MG63 (cell line): ENCODE results near the gene RHO. TPM values are rescaled to one million over a fixed set of nuclear protein-coding genes. Genes with fewer than 3 reads are reported as not detected.

Experiments
- DNase-seq: peaks from one replicate; pipeline ENCODE4 v3.0.0-alpha.2; 2020
- H3K27me3 ChIP-seq: fragments of 250-450 bp; sonication (Bioruptor Pico); 2 replicates; pipeline ENCODE4 v1.5.1; 2020; ENCODE audit warnings: mild to moderate bottlenecking, moderate library complexity
- H3K36me3 ChIP-seq: fragments of 250-450 bp; sonication (Bioruptor Pico); 2 replicates; pipeline ENCODE4 v1.5.1; 2020; ENCODE audit warnings: mild to moderate bottlenecking, moderate library complexity
- H3K4me3 ChIP-seq: fragments of 250-450 bp; sonication (Bioruptor Pico); 2 replicates; pipeline ENCODE4 v1.5.1; 2020; ENCODE audit warnings: mild to moderate bottlenecking, moderate library complexity
- H3K9me3 ChIP-seq: fragments of 250-450 bp; sonication (Bioruptor Pico); 2 replicates; pipeline ENCODE4 v1.5.1; 2020; ENCODE audit warnings: mild to moderate bottlenecking, moderate library complexity
- total RNA-seq: library from RNA; depleted of rRNA; stranded (reverse); fragments of >200 nt; shearing (Covaris generic); gene quantifications from 2 replicates; pipeline ENCODE4 v1.2.3, GENCODE V29; 2014; ENCODE audit warnings: low replicate concordance; rRNA removed

Gene RHO
- total RNA-seq, 1 experiment from 2014 or later = not detected

- no peak overlapping the region for H3K4me3 ChIP-seq
- no peaks in the 10 kb centered on the region for H3K9me3 ChIP-seq
- no peaks in the 10 kb centered on the region; the same call in 1 of the 2 replicates for H3K36me3 ChIP-seq
- DNase-seq = no peak
- H3K27me3 ChIP-seq = no peaks in the 10 kb centered on the region
These were observed 45.8 kb downstream of the RHO start for GRCh38 chr3:129574206-129574605.

GRCh38 chr3:129575233-129575996 is 47.0 kb downstream of the RHO start:
- DNase-seq = no peak
- Histone ChIP-seq H3K36me3 (no peaks in the 10 kb centered on the region; the same call in 1 of the 2 replicates), H3K27me3 (no peaks in the 10 kb centered on the region), H3K4me3 (no peak overlapping the region), H3K9me3 (no peaks in the 10 kb centered on the region)

GRCh38 chr3:129575997-129576384 is 47.6 kb downstream of the RHO start:
- no peak for DNase-seq
- Histone ChIP-seq H3K4me3 (no peak overlapping the region), H3K36me3 (no peaks in the 10 kb centered on the region; the same call in 1 of the 2 replicates), H3K9me3 (no peaks in the 10 kb centered on the region), H3K27me3 (no peaks in the 10 kb centered on the region)

GRCh38 chr3:129576514-129577352 is 48.3 kb downstream of the RHO start:
- DNase-seq = no peak
- no peaks in the 10 kb centered on the region for H3K27me3 ChIP-seq
- no peak overlapping the region for H3K4me3 ChIP-seq
- H3K36me3 ChIP-seq = no peaks in the 10 kb centered on the region; the same call in 1 of the 2 replicates
- no peaks in the 10 kb centered on the region for H3K9me3 ChIP-seq

GRCh38 chr3:129577366-129577765 is 48.9 kb downstream of the RHO start:
- Histone ChIP-seq H3K9me3 (no peaks in the 10 kb centered on the region), H3K27me3 (no peaks in the 10 kb centered on the region), H3K4me3 (no peak overlapping the region), H3K36me3 (no peaks in the 10 kb centered on the region; the same call in 1 of the 2 replicates)
- no peak for DNase-seq

- Histone ChIP-seq H3K27me3 (no peaks in the 10 kb centered on the region), H3K36me3 (no peaks in the 10 kb centered on the region; the same call in 1 of the 2 replicates), H3K9me3 (no peaks in the 10 kb centered on the region), H3K4me3 (no peak overlapping the region)
- DNase-seq = no peak
These were observed 49.7 kb downstream of the RHO start for GRCh38 chr3:129577925-129578786.

- DNase-seq = no peak
- H3K9me3 ChIP-seq = no peaks in the 10 kb centered on the region
- H3K36me3 ChIP-seq = peaks cover 4% of the 10 kb centered on the region
- H3K4me3 ChIP-seq = no peak overlapping the region
- H3K27me3 ChIP-seq = no peaks in the 10 kb centered on the region
These were observed 51.6 kb downstream of the RHO start for GRCh38 chr3:129579991-129580390.

- no peak for DNase-seq
- peaks cover 12% of the 10 kb centered on the region for H3K36me3 ChIP-seq
- no peaks in the 10 kb centered on the region for H3K27me3 ChIP-seq
- no peak overlapping the region for H3K4me3 ChIP-seq
- no peaks in the 10 kb centered on the region for H3K9me3 ChIP-seq
These were observed 53.2 kb downstream of the RHO start for GRCh38 chr3:129581623-129582022.

GRCh38 chr3:129582799-129583198 is 54.4 kb downstream of the RHO start:
- DNase-seq = no peak
- Histone ChIP-seq H3K4me3 (no peak overlapping the region), H3K9me3 (no peaks in the 10 kb centered on the region), H3K36me3 (peaks cover 12% of the 10 kb centered on the region), H3K27me3 (no peaks in the 10 kb centered on the region)

- Histone ChIP-seq H3K36me3 (peaks cover 12% of the 10 kb centered on the region), H3K9me3 (no peaks in the 10 kb centered on the region), H3K27me3 (no peaks in the 10 kb centered on the region), H3K4me3 (no peak overlapping the region)
- DNase-seq = no peak
These were observed 54.9 kb downstream of the RHO start for GRCh38 chr3:129583289-129583688.

GRCh38 chr3:129584631-129585030 is 56.2 kb downstream of the RHO start:
- Histone ChIP-seq H3K9me3 (no peaks in the 10 kb centered on the region), H3K27me3 (no peaks in the 10 kb centered on the region), H3K4me3 (no peak overlapping the region), H3K36me3 (peaks cover 12% of the 10 kb centered on the region)
- DNase-seq = no peak

Other genes starting within 250 kb of the RHO start
- 59.9 and 81.0 TPM in 2 replicates for gene HMCES, start 249.8 kb upstream of the RHO start, total RNA-seq
- gene EFCAB12, start 100.0 kb upstream of the RHO start, total RNA-seq = 0.03 TPM in 1 of 2 replicates, not detected in the other
- 17.2 and 26.5 TPM in 2 replicates for gene MBD4, start 88.7 kb upstream of the RHO start, total RNA-seq
- 25.3 and 45.7 TPM in 2 replicates for gene IFT122, start 88.4 kb upstream of the RHO start, total RNA-seq
- gene H1-8, start 14.5 kb downstream of the RHO start, total RNA-seq = not detected in 2 replicates
- gene PLXND1, start 78.0 kb downstream of the RHO start, total RNA-seq = 5.8 and 21.9 TPM in 2 replicates